ENCODE results near the gene KCNH1.

- TF ChIP-seq POLR2AphosphoS5 (IDR thresholded peaks at IDR 0.05; ENCODE audit: low read depth, low read length) (no peak), RAD21 (IDR thresholded peaks at IDR 0.05; ENCODE audit: low read length) (0 out of 2 replicates have a peak, but pooled peaks have one; percentile 17), USF1 (IDR thresholded peaks at IDR 0.05; ENCODE audit: borderline replicate concordance, low read depth) (no peak), TEAD4 (IDR thresholded peaks at IDR 0.05; ENCODE audit: borderline replicate concordance, insufficient read depth) (no peak), GATA2 (CRISPR knock-in tag; IDR thresholded peaks at IDR 0.05) (peak; percentile 84), NFIC (IDR thresholded peaks at IDR 0.05; ENCODE audit: borderline replicate concordance) (no peak), TCF12 (IDR thresholded peaks at IDR 0.05) (no peak), USF2 (IDR thresholded peaks at IDR 0.05; ENCODE audit: borderline replicate concordance, low read depth, low read length) (no peak), MAX (IDR thresholded peaks at IDR 0.05; ENCODE audit: low read depth) (no peak)
- TF ChIP-seq, protein P1, sequence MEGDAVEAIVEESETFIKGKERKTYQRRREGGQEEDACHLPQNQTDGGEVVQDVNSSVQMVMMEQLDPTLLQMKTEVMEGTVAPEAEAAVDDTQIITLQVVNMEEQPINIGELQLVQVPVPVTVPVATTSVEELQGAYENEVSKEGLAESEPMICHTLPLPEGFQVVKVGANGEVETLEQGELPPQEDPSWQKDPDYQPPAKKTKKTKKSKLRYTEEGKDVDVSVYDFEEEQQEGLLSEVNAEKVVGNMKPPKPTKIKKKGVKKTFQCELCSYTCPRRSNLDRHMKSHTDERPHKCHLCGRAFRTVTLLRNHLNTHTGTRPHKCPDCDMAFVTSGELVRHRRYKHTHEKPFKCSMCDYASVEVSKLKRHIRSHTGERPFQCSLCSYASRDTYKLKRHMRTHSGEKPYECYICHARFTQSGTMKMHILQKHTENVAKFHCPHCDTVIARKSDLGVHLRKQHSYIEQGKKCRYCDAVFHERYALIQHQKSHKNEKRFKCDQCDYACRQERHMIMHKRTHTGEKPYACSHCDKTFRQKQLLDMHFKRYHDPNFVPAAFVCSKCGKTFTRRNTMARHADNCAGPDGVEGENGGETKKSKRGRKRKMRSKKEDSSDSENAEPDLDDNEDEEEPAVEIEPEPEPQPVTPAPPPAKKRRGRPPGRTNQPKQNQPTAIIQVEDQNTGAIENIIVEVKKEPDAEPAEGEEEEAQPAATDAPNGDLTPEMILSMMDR (IDR thresholded peaks at IDR 0.05): no peak
Observed at GRCh38 chr1:210949489-210949888, 184.5 kb downstream of the KCNH1 start.
